Measurements from ENCODE around the gene BBS9. TPM values are rescaled to one million over a fixed set of nuclear protein-coding genes. Genes with fewer than 3 reads are reported as not detected.

The BBS9 gene
- polyA plus RNA-seq, 1 donor from 2014 or later: 9.8 TPM

- Histone ChIP-seq H3K9ac (ENCODE audit: low read length) (no peak overlapping the region), H3K4me2 (ENCODE audit: low read length) (no peak overlapping the region), H3K4me3 (ENCODE audit: low read length) (no peak overlapping the region), H3K27me3 (ENCODE audit: insufficient read depth, low read depth, low read length) (no peaks in the 10 kb centered on the region), H3K27ac (ENCODE audit: low read length) (no peak overlapping the region), H3K9me2 (ENCODE audit: insufficient read depth, low read length) (no peaks in the 10 kb centered on the region), H2AFZ (ENCODE audit: low read depth, low read length) (no peak overlapping the region), H3K79me2 (replicated peaks; ENCODE audit: insufficient read depth, low read length) (no peaks in the 10 kb centered on the region), H4K20me1 (ENCODE audit: insufficient read depth) (no peaks in the 10 kb centered on the region), H3K9me3 (ENCODE audit: low read length) (no peaks in the 10 kb centered on the region), H3K36me3 (ENCODE audit: insufficient read depth, low read length) (no peaks in the 10 kb centered on the region), H3F3A (ENCODE audit: insufficient read depth, low read length, poor library complexity, severe bottlenecking) (no peaks in the 10 kb centered on the region)
- TF ChIP-seq REST (IDR thresholded peaks at IDR 0.05; ENCODE audit: borderline replicate concordance): no peak
- TF ChIP-seq SMC3 (conservative IDR thresholded peaks at IDR 0.05; ENCODE audit: poor library complexity): no peak
- no peak for TF ChIP-seq POLR2AphosphoS5 (IDR thresholded peaks at IDR 0.05)
- TF ChIP-seq EZH2 (IDR thresholded peaks at IDR 0.05; ENCODE audit: borderline replicate concordance, insufficient read depth, low read length, poor library complexity, severe bottlenecking): no peak
- no peak for TF ChIP-seq CTCF (IDR thresholded peaks at IDR 0.05; ENCODE audit: poor library complexity, severe bottlenecking)
- no peak for TF ChIP-seq EP300 (conservative IDR thresholded peaks at IDR 0.05; ENCODE audit: poor library complexity, severe bottlenecking)
- no peak for TF ChIP-seq RAD21 (conservative IDR thresholded peaks at IDR 0.05)
- TF ChIP-seq TAF1 (IDR thresholded peaks at IDR 0.05; ENCODE audit: low read depth): no peak
- TF ChIP-seq MXI1 (conservative IDR thresholded peaks at IDR 0.05; ENCODE audit: poor library complexity, severe bottlenecking): no peak
Observed at GRCh38 chr7:33155811-33156210, 26.4 kb downstream of the BBS9 start.

GRCh38 chr7:33156441-33156840 is 27.1 kb downstream of the BBS9 start:
- H3K9ac ChIP-seq (ENCODE audit: low read length): no peak overlapping the region
- no peaks in the 10 kb centered on the region for H3K9me2 ChIP-seq (ENCODE audit: insufficient read depth, low read length)
- H3K9me3 ChIP-seq (ENCODE audit: low read length): no peaks in the 10 kb centered on the region
- TF ChIP-seq TAF1 (IDR thresholded peaks at IDR 0.05; ENCODE audit: low read depth) (no peak), SMC3 (conservative IDR thresholded peaks at IDR 0.05; ENCODE audit: poor library complexity) (no peak), RAD21 (conservative IDR thresholded peaks at IDR 0.05) (no peak), EP300 (conservative IDR thresholded peaks at IDR 0.05; ENCODE audit: poor library complexity, severe bottlenecking) (no peak), EZH2 (IDR thresholded peaks at IDR 0.05; ENCODE audit: borderline replicate concordance, insufficient read depth, low read length, poor library complexity, severe bottlenecking) (no peak), CTCF (IDR thresholded peaks at IDR 0.05; ENCODE audit: poor library complexity, severe bottlenecking) (no peak), REST (IDR thresholded peaks at IDR 0.05; ENCODE audit: borderline replicate concordance) (no peak), POLR2AphosphoS5 (IDR thresholded peaks at IDR 0.05) (no peak), MXI1 (conservative IDR thresholded peaks at IDR 0.05; ENCODE audit: poor library complexity, severe bottlenecking) (no peak)
- H4K20me1 ChIP-seq (ENCODE audit: insufficient read depth): no peaks in the 10 kb centered on the region
- no peaks in the 10 kb centered on the region for H3K36me3 ChIP-seq (ENCODE audit: insufficient read depth, low read length)
- H3K27ac ChIP-seq (ENCODE audit: low read length): no peak overlapping the region
- H3K27me3 ChIP-seq (ENCODE audit: insufficient read depth, low read depth, low read length): no peaks in the 10 kb centered on the region
- no peak overlapping the region for H3K4me2 ChIP-seq (ENCODE audit: low read length)
- H3F3A ChIP-seq (ENCODE audit: insufficient read depth, low read length, poor library complexity, severe bottlenecking): no peaks in the 10 kb centered on the region
- H2AFZ ChIP-seq (ENCODE audit: low read depth, low read length): no peak overlapping the region
- H3K79me2 ChIP-seq (replicated peaks; ENCODE audit: insufficient read depth, low read length): no peaks in the 10 kb centered on the region
- H3K4me3 ChIP-seq (ENCODE audit: low read length): no peak overlapping the region

All from neural cell (in vitro differentiated cells).